ENCODE results near the gene DGKG. TPM values are rescaled to one million over a fixed set of nuclear protein-coding genes. Genes with fewer than 3 reads are reported as not detected.

The DGKG gene
- total RNA-seq, 6 experiments from 2014 or later = 0.21 to 0.54 (median 0.38) TPM

- H3K4me1 Mint-ChIP-seq (ENCODE audit: low read depth) = no peaks in the 10 kb centered on the region
- H3K27me3 Mint-ChIP-seq (ENCODE audit: insufficient read depth) = peaks cover 5% of the 10 kb centered on the region
- no peak for TF ChIP-seq CTCF (IDR thresholded peaks at IDR 0.05)
- no peaks in the 10 kb centered on the region for H3K36me3 Mint-ChIP-seq (ENCODE audit: low read depth)
- no peak for DNase-seq
- H3K9me3 Mint-ChIP-seq = no peaks in the 10 kb centered on the region
- H3K27ac Mint-ChIP-seq = no peak overlapping the region
- H3K4me3 Mint-ChIP-seq = no peak overlapping the region
Observed at GRCh38 chr3:186308549-186308948, 53.5 kb downstream of the DGKG start.

DNA sequence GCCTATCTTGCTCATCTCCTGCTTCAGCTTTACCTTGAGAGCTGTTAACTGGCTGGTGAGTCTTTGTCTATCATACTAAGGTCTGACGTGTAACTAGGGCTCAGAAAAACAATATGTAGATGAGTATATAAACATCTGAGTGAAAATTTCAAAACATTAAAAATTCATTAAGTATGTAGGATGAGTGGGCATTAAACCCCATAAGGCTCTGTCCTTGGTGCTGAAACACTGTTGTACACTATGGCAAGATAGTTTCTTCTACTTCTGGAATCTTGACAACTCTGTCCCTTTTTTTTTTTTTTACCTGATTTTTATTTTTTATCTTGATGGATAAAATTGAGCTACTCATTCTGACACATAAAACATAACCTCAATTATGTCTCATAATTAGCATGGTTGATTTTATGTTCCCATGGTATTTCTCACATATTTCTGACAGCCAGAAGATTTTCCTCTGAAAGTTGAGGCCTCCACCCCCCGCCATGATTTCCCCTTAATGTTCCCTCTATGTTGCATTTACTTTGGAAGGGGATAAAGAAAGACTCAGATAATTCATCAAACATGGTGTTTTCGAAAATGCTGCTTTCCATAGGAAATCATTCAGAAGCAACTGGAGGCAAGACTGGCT lies 54.3 kb downstream of the DGKG start:
- H3K4me1 Mint-ChIP-seq (ENCODE audit: low read depth) = no peaks in the 10 kb centered on the region
- no peaks in the 10 kb centered on the region for H3K36me3 Mint-ChIP-seq (ENCODE audit: low read depth)
- no peak overlapping the region for H3K27ac Mint-ChIP-seq
- H3K9me3 Mint-ChIP-seq = no peaks in the 10 kb centered on the region
- no peak for TF ChIP-seq CTCF (IDR thresholded peaks at IDR 0.05)
- DNase-seq = peak; percentile 21
- H3K27me3 Mint-ChIP-seq (ENCODE audit: insufficient read depth) = peaks cover 13% of the 10 kb centered on the region
- no peak overlapping the region for H3K4me3 Mint-ChIP-seq

GRCh38 chr3:186305286-186305685 lies 56.7 kb downstream of the DGKG start:
- H3K4me1 Mint-ChIP-seq (ENCODE audit: low read depth) = no peaks in the 10 kb centered on the region
- no peak for TF ChIP-seq CTCF (IDR thresholded peaks at IDR 0.05)
- H3K9me3 Mint-ChIP-seq = no peaks in the 10 kb centered on the region
- no peak for DNase-seq
- no peak overlapping the region for H3K4me3 Mint-ChIP-seq
- no peak overlapping the region for H3K27ac Mint-ChIP-seq
- H3K36me3 Mint-ChIP-seq (ENCODE audit: low read depth) = no peaks in the 10 kb centered on the region
- H3K27me3 Mint-ChIP-seq (ENCODE audit: insufficient read depth) = peaks cover 10% of the 10 kb centered on the region

- H3K4me3 Mint-ChIP-seq = no peak overlapping the region
- H3K27me3 Mint-ChIP-seq (ENCODE audit: insufficient read depth) = peaks cover 14% of the 10 kb centered on the region
- no peak overlapping the region for H3K27ac Mint-ChIP-seq
- no peaks in the 10 kb centered on the region for H3K36me3 Mint-ChIP-seq (ENCODE audit: low read depth)
- TF ChIP-seq CTCF (IDR thresholded peaks at IDR 0.05) = no peak
- H3K4me1 Mint-ChIP-seq (ENCODE audit: low read depth) = no peaks in the 10 kb centered on the region
- no peaks in the 10 kb centered on the region for H3K9me3 Mint-ChIP-seq
- no peak for DNase-seq
Observed at GRCh38 chr3:186303965-186304364, 58.1 kb downstream of the DGKG start.

DNA sequence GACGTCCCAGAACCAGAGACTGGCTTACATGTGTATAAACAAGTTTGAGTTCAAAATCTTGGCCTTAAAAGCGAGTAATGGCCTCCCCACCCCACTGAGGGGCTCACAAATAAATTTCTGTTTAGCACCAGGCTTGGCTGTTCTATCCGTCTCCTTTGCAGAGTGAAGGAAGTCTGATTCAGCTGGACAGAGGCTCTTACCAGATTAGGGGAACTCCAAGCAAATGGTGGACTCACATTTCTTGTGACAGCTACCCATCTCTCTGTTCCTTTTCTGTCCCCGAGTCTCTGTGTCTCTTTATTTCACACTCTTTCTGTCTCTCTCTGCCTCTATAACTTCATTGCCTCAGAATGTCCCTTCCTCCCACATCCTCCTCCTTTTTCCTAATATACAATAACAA lies 62.7 kb downstream of the DGKG start:
- peaks cover 32% of the 10 kb centered on the region for H3K27me3 Mint-ChIP-seq (ENCODE audit: insufficient read depth)
- no peak for TF ChIP-seq CTCF (IDR thresholded peaks at IDR 0.05)
- no peak overlapping the region for H3K27ac Mint-ChIP-seq
- no peak for DNase-seq
- no peak overlapping the region for H3K4me3 Mint-ChIP-seq
- no peaks in the 10 kb centered on the region for H3K9me3 Mint-ChIP-seq
- H3K36me3 Mint-ChIP-seq (ENCODE audit: low read depth) = no peaks in the 10 kb centered on the region
- no peaks in the 10 kb centered on the region for H3K4me1 Mint-ChIP-seq (ENCODE audit: low read depth)

GRCh38 chr3:186298876-186299275 lies 63.2 kb downstream of the DGKG start:
- DNase-seq = no peak
- H3K27me3 Mint-ChIP-seq (ENCODE audit: insufficient read depth) = peaks cover 32% of the 10 kb centered on the region
- TF ChIP-seq CTCF (IDR thresholded peaks at IDR 0.05) = no peak
- no peaks in the 10 kb centered on the region for H3K9me3 Mint-ChIP-seq
- no peak overlapping the region for H3K27ac Mint-ChIP-seq
- no peaks in the 10 kb centered on the region for H3K36me3 Mint-ChIP-seq (ENCODE audit: low read depth)
- H3K4me3 Mint-ChIP-seq = no peak overlapping the region
- no peaks in the 10 kb centered on the region for H3K4me1 Mint-ChIP-seq (ENCODE audit: low read depth)
